NCI-H146 (cell line): ENCODE data around the gene AGGF1.
A peak's percentile ranks its signal among the peaks of the same experiment; 100 is the strongest.
"Not testable (repeated sequence)": the region's sequence is repeated elsewhere in the genome, so short reads cannot be mapped to it uniquely, and the experiment has no call there.

Source experiments
- DNase-seq: peaks from one replicate; lab custom pipeline; 2025; lab: John Stamatoyannopoulos, UW

Gene AGGF1

GRCh38 chr5:77087484-77088261 is 57.5 kb downstream of the AGGF1 start:
- peak; percentile 60 for DNase-seq

GRCh38 chr5:77095189-77095588 is 65.0 kb downstream of the AGGF1 start:
- DNase-seq: no peak

- no peak for DNase-seq
Measured at GRCh38 chr5:77101298-77101697, 71.1 kb downstream of the AGGF1 start.

GRCh38 chr5:77102549-77102948 is 72.3 kb downstream of the AGGF1 start:
- no peak for DNase-seq

- DNase-seq: no peak
Measured at GRCh38 chr5:77103457-77103856, 73.3 kb downstream of the AGGF1 start.

- no peak for DNase-seq
Measured at GRCh38 chr5:77104813-77105212, 74.6 kb downstream of the AGGF1 start.

- not testable (repeated sequence) for DNase-seq
Measured at GRCh38 chr5:77107035-77107434, 76.8 kb downstream of the AGGF1 start.
